GM18502 (cell line): ENCODE measurements around the gene MTFMT.
A peak's percentile ranks its signal among the peaks of the same experiment; 100 is the strongest.

Experiments used
- ATAC-seq: cut with Tn5 transposase; IDR thresholded peaks from one replicate; pipeline ENCODE4 v1.9.1; 2021; ENCODE audit warnings: mild to moderate bottlenecking; ENCODE audit not compliant: unreplicated experiment, poor library complexity

MTFMT gene

GRCh38 chr15:64989416-64990167 is 39.8 kb downstream of the MTFMT start, which contains the start of gene SPG21:
TSS of gene SPG21 (minus strand) at chr15:64989914. CDS start at chr15:64983569, 6,345 bp downstream.
- ATAC-seq = peak; percentile 96

- no peak for ATAC-seq
Measured at GRCh38 chr15:64987136-64987535, 42.3 kb downstream of the MTFMT start.

- ATAC-seq = no peak
Measured at GRCh38 chr15:64985366-64986033, 43.9 kb downstream of the MTFMT start.

- ATAC-seq = no peak
Measured at GRCh38 chr15:64982472-64982871, 47.0 kb downstream of the MTFMT start.

GRCh38 chr15:64981812-64982431 is 47.5 kb downstream of the MTFMT start:
- no peak for ATAC-seq

- ATAC-seq = no peak
Measured at GRCh38 chr15:64979252-64979710, 50.2 kb downstream of the MTFMT start.

GRCh38 chr15:64975390-64975789 is 54.0 kb downstream of the MTFMT start:
- ATAC-seq = no peak

GRCh38 chr15:64970698-64971097 is 58.7 kb downstream of the MTFMT start:
- no peak for ATAC-seq

GRCh38 chr15:64969401-64969800 is 60.0 kb downstream of the MTFMT start:
- no peak for ATAC-seq

- no peak for ATAC-seq
Measured at GRCh38 chr15:64961013-64961412, 68.4 kb downstream of the MTFMT start.

GRCh38 chr15:64960153-64960552 is 69.3 kb downstream of the MTFMT start:
- no peak for ATAC-seq

GRCh38 chr15:64959128-64959527 is 70.3 kb downstream of the MTFMT start:
- ATAC-seq = no peak

- ATAC-seq = no peak
Measured at GRCh38 chr15:64954395-64954794, 75.0 kb downstream of the MTFMT start.

- no peak for ATAC-seq
Measured at GRCh38 chr15:64951777-64952418, 77.5 kb downstream of the MTFMT start.
